Smooth muscle cell (in vitro differentiated cells): Measurements from ENCODE around the gene HAO1. TPM values are rescaled to one million over a fixed set of nuclear protein-coding genes. Genes with fewer than 3 reads are reported as not detected.

Experiments used
- DNase-seq: peaks from one replicate; lab custom pipeline; 2025; ENCODE audit not compliant: unreplicated experiment; lab: John Stamatoyannopoulos, UW
- H2AFZ ChIP-seq: fragments of 200-600 bp; sonication (generic); 2 replicates; pipeline ENCODE4 v1.6.0; 2016; ENCODE audit warnings: antibody characterized with exemption, low read depth, mild to moderate bottlenecking
- H3F3A ChIP-seq: fragments of 200-600 bp; sonication (generic); 2 replicates; pipeline ENCODE4 v1.6.0; 2017; ENCODE audit warnings: antibody characterized with exemption, low read depth
- H3K27ac ChIP-seq: fragments of 200-600 bp; sonication (generic); 2 replicates; pipeline ENCODE4 v1.5.1; 2016; ENCODE audit warnings: low read depth, mild to moderate bottlenecking
- H3K27me3 ChIP-seq: fragments of 200-600 bp; sonication (generic); 2 replicates; pipeline ENCODE4 v1.6.1; 2016; ENCODE audit warnings: low read depth, mild to moderate bottlenecking
- H3K36me3 ChIP-seq: fragments of 200-600 bp; sonication (generic); 2 replicates; pipeline ENCODE4 v1.5.1; 2016; ENCODE audit warnings: low read depth
- H3K4me1 ChIP-seq: fragments of 200-600 bp; sonication (generic); 2 replicates; pipeline ENCODE4 v1.5.1; 2016; ENCODE audit warnings: low read depth
- H3K4me2 ChIP-seq: fragments of 200-600 bp; sonication (generic); 2 replicates; pipeline ENCODE4 v1.6.0; 2016; ENCODE audit warnings: mild to moderate bottlenecking
- H3K4me3 ChIP-seq: fragments of 200-600 bp; sonication (generic); 2 replicates; pipeline ENCODE4 v1.5.1; 2016; ENCODE audit warnings: mild to moderate bottlenecking
- H3K79me2 ChIP-seq: fragments of 200-600 bp; sonication (generic); 2 replicates; pipeline ENCODE4 v1.6.0; 2016; ENCODE audit warnings: low read depth, mild to moderate bottlenecking
- H3K9ac ChIP-seq: fragments of 200-600 bp; sonication (generic); 2 replicates; pipeline ENCODE4 v1.6.0; 2016; ENCODE audit warnings: low read depth
- H3K9me3 ChIP-seq: fragments of 200-600 bp; sonication (generic); replicated peaks from 2 replicates; pipeline ENCODE4 v1.5.1; 2016; ENCODE audit warnings: low read depth
- H4K20me1 ChIP-seq: fragments of 200-600 bp; sonication (generic); 2 replicates; pipeline ENCODE4 v1.6.0; 2016; ENCODE audit warnings: low read depth
- WGBS: methylation state at CpG from one replicate; pipeline ENCODE4 v1.1.7; 2016; ENCODE audit warnings: low lambda C conversion rate; 5-methylcytosine and 5-hydroxymethylcytosine counted together
- polyA plus RNA-seq: library from polyadenylated mRNA; unstranded; fragments of >200 nt; fragmentation: Nextera tagmentation; extraction: Ambion mirVana; gene quantifications from 2 replicates; pipeline ENCODE4 v1.2.1, GENCODE V29; 2016
- total RNA-seq: library from RNA; depleted of rRNA; stranded (reverse); fragments of >200 nt; gene quantifications from 2 replicates; pipeline ENCODE4 v1.2.3, GENCODE V29; 2014
- TF ChIP-seq, protein P1 (sequence below): fragments of 200-600 bp; sonication (generic); IDR thresholded peaks from 2 replicates; pipeline ENCODE4 v1.5.1; 2017; ENCODE audit warnings: borderline replicate concordance, mild to moderate bottlenecking, antibody characterized with exemption; ENCODE audit not compliant: insufficient read depth, poor library complexity, severe bottlenecking

Gene HAO1
- total and polyA plus RNA-seq, 2 experiments from 2014 or later, result not detected

DNA sequence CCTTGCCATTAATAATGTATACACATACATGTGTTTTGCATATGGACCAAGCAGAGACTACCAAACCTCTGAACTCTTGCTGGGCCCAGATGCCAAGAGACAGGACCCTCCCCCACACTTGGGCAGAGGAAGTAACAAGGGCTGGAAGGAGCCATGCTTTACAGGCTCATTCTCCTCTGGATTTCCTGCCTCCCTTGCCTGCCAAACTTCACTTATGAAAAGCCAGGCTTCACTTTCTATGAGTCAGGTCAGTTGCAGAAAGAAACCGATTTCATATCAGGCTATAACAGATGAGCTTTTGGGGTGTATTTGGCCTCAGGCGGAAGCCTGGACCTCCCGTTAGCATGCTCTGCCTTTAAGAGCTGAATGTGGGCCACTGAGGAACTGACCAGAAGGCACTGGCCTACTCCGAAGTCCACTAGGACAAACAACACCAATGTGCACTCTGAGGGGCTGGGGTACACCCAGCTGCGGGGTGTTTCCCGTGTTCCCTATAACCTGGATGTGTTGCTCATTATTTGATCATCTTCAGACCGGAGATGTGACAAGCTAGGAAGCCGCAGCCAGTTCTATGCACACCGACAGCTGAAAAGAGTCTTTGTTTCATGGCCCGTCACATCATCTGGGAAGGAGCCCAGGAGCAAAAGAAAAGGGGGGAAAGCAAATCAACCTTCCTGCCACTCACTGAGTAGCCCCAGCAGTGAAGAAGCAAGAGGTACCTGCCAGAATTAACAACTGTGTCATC, 28.5 kb downstream of the HAO1 start:
- H4K20me1 ChIP-seq, result no peaks in the 10 kb centered on the region
- no peak overlapping the region for H3K27ac ChIP-seq
- no peak overlapping the region for H3K9ac ChIP-seq
- no peak overlapping the region for H3K4me2 ChIP-seq
- WGBS, result 92% methylated on average over 10 of the region's 10 CpGs
- no peaks in the 10 kb centered on the region for H3K4me1 ChIP-seq
- H3F3A ChIP-seq, result no peaks in the 10 kb centered on the region
- no peak overlapping the region for H3K4me3 ChIP-seq
- no peaks in the 10 kb centered on the region for H3K36me3 ChIP-seq
- no peak overlapping the region for H2AFZ ChIP-seq
- no peaks in the 10 kb centered on the region for H3K79me2 ChIP-seq
- TF ChIP-seq, protein P1, sequence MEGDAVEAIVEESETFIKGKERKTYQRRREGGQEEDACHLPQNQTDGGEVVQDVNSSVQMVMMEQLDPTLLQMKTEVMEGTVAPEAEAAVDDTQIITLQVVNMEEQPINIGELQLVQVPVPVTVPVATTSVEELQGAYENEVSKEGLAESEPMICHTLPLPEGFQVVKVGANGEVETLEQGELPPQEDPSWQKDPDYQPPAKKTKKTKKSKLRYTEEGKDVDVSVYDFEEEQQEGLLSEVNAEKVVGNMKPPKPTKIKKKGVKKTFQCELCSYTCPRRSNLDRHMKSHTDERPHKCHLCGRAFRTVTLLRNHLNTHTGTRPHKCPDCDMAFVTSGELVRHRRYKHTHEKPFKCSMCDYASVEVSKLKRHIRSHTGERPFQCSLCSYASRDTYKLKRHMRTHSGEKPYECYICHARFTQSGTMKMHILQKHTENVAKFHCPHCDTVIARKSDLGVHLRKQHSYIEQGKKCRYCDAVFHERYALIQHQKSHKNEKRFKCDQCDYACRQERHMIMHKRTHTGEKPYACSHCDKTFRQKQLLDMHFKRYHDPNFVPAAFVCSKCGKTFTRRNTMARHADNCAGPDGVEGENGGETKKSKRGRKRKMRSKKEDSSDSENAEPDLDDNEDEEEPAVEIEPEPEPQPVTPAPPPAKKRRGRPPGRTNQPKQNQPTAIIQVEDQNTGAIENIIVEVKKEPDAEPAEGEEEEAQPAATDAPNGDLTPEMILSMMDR, result no peak
- no peaks in the 10 kb centered on the region for H3K27me3 ChIP-seq
- H3K9me3 ChIP-seq, result no peaks in the 10 kb centered on the region
- DNase-seq, result no peak

DNA sequence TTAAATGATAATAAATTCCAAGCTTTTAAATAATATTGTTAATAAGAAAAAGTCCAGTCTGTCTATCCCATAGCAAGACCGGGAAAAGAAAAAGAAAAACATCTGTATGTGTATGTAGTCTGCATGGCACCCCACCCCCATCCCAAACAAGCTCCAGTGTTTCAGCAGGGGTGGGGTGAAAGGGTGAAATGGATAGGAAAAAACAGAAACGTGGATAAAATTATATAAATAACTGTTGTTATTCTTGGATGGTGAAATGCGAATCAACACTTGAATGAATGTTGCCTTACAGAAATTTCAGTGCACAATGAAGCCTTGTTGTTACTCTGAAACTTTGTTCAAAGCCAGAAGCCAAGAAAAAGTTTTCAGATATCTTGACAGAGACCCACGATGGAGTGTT, 31.4 kb downstream of the HAO1 start:
- Histone ChIP-seq H4K20me1 (no peaks in the 10 kb centered on the region), H3K27ac (no peak overlapping the region), H3K27me3 (no peaks in the 10 kb centered on the region), H3K9me3 (no peaks in the 10 kb centered on the region), H3K36me3 (no peaks in the 10 kb centered on the region), H3K79me2 (no peaks in the 10 kb centered on the region), H3F3A (no peaks in the 10 kb centered on the region), H3K4me2 (no peak overlapping the region), H3K9ac (no peak overlapping the region), H2AFZ (no peak overlapping the region), H3K4me3 (no peak overlapping the region), H3K4me1 (no peaks in the 10 kb centered on the region)
- DNase-seq, result no peak
- 77% methylated on average over 4 of the region's 4 CpGs for WGBS
- TF ChIP-seq, protein P1, result no peak

DNA sequence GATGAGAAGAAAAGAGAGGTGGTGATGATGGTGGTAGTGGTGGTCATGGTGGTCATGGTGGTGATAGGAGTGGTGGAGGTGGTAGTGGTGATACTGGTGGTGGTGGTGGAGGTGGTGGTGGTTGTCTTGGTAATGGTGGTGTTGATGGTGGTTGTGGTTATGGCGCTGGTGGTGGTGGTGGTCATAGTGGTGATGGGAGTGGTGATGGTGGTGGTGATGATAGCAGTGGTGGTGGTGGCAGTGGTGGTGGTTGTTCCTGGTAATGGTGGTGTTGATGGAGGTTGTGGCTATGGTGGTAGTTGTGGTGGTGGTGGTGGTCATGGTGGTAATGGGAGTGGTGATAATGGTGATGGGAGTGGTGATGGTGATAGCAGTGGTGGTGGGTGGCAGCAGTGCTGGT, 36.8 kb downstream of the HAO1 start:
- H3K9me3 ChIP-seq, result no peaks in the 10 kb centered on the region
- H3K36me3 ChIP-seq, result no peaks in the 10 kb centered on the region
- H3K4me3 ChIP-seq, result no peak overlapping the region
- TF ChIP-seq, protein P1, result no peak
- H3K4me1 ChIP-seq, result no peaks in the 10 kb centered on the region
- WGBS, result 100% methylated on average over 1 of the region's 1 CpG
- H2AFZ ChIP-seq, result no peak overlapping the region
- no peaks in the 10 kb centered on the region for H3F3A ChIP-seq
- no peaks in the 10 kb centered on the region for H3K79me2 ChIP-seq
- H3K27ac ChIP-seq, result no peak overlapping the region
- no peak overlapping the region for H3K9ac ChIP-seq
- DNase-seq, result no peak
- no peak overlapping the region for H3K4me2 ChIP-seq
- no peaks in the 10 kb centered on the region for H3K27me3 ChIP-seq
- H4K20me1 ChIP-seq, result no peaks in the 10 kb centered on the region

DNA sequence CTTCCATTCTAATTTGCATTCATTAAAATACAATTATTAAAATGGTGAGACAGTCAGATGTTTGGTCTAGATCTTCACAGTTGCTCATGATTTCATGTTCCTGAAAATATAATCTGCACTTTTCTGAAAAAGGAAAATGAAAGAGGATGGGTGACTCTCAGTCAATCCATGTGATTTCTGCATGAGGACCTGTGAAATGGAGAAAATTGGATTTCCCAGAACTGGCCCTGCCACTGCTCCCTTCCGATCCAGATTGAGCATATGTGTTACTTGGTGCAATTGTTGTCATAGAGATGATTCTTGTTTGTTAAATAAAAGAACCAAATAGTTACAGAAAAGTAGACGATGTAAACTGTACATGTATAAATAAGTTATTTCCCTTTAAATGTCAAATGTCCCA, 37.4 kb downstream of the HAO1 start:
- Histone ChIP-seq H3K79me2 (no peaks in the 10 kb centered on the region), H3K9me3 (no peaks in the 10 kb centered on the region)
- DNase-seq, result no peak

More for the DNA sequence above, 37.4 kb downstream of the HAO1 start:
- TF ChIP-seq, protein P1, result no peak
- no peaks in the 10 kb centered on the region for H3K4me1 ChIP-seq
- no peak overlapping the region for H3K9ac ChIP-seq
- H3K27ac ChIP-seq, result no peak overlapping the region
- no peaks in the 10 kb centered on the region for H3K27me3 ChIP-seq
- H3K36me3 ChIP-seq, result no peaks in the 10 kb centered on the region
- H3F3A ChIP-seq, result no peaks in the 10 kb centered on the region
- 90% methylated on average over 2 of the region's 2 CpGs for WGBS
- no peaks in the 10 kb centered on the region for H4K20me1 ChIP-seq
- H3K4me2 ChIP-seq, result no peak overlapping the region
- H3K4me3 ChIP-seq, result no peak overlapping the region
- H2AFZ ChIP-seq, result no peak overlapping the region
